Kidney epithelial cell (primary cell): ENCODE data around the gene INHA. TPM values are rescaled to one million over a fixed set of nuclear protein-coding genes. Genes with fewer than 3 reads are reported as not detected.

Source experiments
- DNase-seq: peaks from one replicate; pipeline ENCODE4 v3.0.0-alpha.2; 2010; ENCODE audit warnings: low read depth
- H3K27me3 ChIP-seq: 2 replicates; pipeline ENCODE4 v1.6.0; 2011; ENCODE audit warnings: low read length; ENCODE audit not compliant: control insufficient read depth, insufficient read depth
- H3K36me3 ChIP-seq: 2 replicates; pipeline ENCODE4 v1.5.1; 2011; ENCODE audit warnings: low read length; ENCODE audit not compliant: control insufficient read depth, insufficient read depth
- H3K4me3 ChIP-seq: 2 replicates; pipeline ENCODE4 v1.5.1; 2011; ENCODE audit warnings: low read depth, mild to moderate bottlenecking, control low read depth, low read length
- total RNA-seq: library from RNA; depleted of rRNA; stranded (reverse); fragments of >200 nt; gene quantifications from 2 replicates; pipeline ENCODE4 v1.2.3, GENCODE V29; 2015
- TF ChIP-seq, protein P1 (sequence below): IDR thresholded peaks from 2 replicates; pipeline ENCODE4 v1.5.1; 2011; ENCODE audit warnings: mild to moderate bottlenecking, moderate library complexity, low read length, control low read depth, inconsistent platforms; ENCODE audit not compliant: insufficient read depth, poor library complexity, severe bottlenecking

INHA gene
- total RNA-seq, 1 donor from 2014 or later: not detected

DNA sequence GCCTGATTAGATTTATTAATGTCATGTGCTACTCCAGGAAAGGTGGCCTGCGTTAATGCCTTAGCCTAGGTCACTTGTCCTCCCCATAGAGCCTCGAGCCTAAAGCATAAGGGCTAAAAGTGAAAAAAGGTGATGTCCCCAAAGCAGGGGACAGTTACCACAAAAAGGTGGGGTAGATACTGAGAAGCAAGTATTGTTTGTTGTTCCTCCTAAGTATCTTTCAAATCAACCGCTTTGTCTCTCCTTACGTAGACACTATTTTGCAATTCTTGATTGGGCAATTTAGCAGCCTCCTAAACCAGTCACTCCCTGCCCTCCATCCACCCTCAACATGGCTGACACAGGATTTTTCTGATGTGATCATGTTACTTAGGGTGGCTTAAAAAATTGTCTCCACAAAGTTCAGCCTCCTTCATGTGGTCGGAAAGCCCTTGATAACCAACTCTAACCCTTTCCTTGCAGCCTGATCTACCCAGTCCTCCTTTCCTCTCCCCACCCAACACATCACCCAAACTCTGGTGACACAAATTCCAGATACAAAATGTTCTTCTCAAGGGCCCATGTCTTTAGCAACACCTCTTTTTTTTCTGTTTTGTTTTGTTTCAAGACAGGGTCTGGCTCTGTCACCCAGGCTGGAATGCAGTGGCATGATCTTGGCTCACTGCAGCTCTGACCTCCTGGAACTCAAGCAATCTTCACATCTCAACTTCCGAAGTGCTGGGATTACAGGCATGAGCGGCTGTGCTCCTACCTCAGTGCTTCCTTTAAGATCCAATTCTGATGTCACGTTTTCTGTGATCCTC, 6.9 kb downstream of the INHA start:
- no peaks in the 10 kb centered on the region for H3K27me3 ChIP-seq
- H3K36me3 ChIP-seq: no peaks in the 10 kb centered on the region
- H3K4me3 ChIP-seq: no peak overlapping the region
- no peak for DNase-seq
- TF ChIP-seq, protein P1, sequence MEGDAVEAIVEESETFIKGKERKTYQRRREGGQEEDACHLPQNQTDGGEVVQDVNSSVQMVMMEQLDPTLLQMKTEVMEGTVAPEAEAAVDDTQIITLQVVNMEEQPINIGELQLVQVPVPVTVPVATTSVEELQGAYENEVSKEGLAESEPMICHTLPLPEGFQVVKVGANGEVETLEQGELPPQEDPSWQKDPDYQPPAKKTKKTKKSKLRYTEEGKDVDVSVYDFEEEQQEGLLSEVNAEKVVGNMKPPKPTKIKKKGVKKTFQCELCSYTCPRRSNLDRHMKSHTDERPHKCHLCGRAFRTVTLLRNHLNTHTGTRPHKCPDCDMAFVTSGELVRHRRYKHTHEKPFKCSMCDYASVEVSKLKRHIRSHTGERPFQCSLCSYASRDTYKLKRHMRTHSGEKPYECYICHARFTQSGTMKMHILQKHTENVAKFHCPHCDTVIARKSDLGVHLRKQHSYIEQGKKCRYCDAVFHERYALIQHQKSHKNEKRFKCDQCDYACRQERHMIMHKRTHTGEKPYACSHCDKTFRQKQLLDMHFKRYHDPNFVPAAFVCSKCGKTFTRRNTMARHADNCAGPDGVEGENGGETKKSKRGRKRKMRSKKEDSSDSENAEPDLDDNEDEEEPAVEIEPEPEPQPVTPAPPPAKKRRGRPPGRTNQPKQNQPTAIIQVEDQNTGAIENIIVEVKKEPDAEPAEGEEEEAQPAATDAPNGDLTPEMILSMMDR: no peak

DNA sequence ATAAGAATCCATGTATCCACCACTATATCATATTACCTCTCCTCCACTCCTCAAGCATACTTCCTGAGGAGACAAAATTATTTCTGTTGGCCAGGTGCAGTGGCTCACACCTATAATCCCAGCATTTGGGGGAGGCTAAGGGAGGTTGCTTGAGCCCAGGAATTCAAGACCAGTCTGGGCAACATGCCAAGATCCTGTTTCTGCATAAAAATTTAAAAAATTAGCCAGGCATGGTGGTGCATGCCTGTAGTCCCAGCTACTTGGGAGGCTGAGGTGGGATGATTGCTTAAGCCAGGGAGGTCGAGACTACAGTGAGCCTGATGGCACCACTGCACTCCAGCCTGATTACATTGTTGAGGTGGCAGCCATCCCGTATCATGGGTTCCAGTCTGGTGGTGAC, 9.2 kb downstream of the INHA start:
- Histone ChIP-seq H3K4me3 (no peak overlapping the region), H3K27me3 (no peaks in the 10 kb centered on the region), H3K36me3 (no peaks in the 10 kb centered on the region)
- DNase-seq: no peak
- TF ChIP-seq, protein P1: no peak

DNA sequence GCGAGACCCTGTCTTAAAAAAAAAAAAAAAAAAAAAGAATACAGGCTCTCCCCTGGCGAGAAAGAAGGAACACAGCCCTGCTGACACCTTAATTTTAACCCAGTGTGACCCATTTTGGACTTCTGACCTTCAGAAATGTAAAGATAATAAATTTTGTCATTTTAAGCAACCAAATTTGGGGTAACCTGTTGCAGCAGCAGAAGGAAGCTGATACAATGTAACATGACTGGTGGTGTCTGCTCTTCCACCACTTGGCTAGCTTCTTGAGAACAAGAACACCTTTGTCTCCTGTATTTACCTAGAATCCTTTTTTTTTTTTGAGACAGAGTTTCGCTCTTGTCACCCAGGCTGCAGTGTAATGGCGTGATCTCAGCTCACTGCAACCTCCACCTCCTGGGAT, 19.0 kb downstream of the INHA start:
- Histone ChIP-seq H3K27me3 (no peaks in the 10 kb centered on the region), H3K4me3 (no peak overlapping the region), H3K36me3 (no peaks in the 10 kb centered on the region)
- TF ChIP-seq, protein P1: no peak
- DNase-seq: no peak

DNA sequence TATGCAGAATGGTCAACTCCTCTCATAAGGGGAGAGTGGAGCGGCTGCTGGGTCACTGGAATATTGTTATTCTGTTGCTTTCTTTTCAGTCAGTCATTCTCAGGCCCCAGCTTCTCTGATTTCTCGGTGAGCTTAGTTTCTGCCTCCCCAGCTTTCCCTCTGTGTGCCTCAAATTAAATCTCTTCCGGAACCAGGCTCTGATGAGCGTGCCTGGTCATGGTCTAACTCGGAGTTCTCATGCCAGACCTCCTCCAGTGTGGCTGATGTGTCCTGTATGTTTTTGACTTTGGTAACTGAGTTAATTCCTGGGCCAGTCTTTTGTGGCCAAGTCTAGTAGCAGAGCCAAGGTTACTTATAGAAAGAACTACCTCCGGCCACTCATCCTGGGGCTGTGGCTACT, 20.6 kb downstream of the INHA start:
- DNase-seq: no peak
- TF ChIP-seq, protein P1: no peak

DNA sequence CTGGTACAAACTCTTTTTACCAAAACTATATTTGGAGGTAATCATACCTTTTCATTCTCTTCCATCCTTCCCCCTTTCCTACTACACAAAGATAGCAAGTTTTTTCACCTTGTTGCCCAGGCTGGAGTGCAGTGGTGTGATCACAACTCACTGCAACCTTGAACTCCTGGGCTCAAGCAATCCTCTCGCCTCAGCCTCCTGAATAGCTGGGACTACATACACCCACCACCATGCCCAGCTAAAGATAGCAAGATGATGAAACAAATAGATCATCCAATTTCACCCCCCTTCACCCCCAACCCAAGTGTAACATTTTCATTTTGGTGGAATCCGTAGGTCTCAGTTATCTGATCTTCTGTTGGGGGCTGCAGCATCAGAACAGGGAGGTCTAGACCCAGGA, 21.0 kb downstream of the INHA start:
- no peak for DNase-seq
- Histone ChIP-seq H3K4me3 (no peak overlapping the region), H3K27me3 (no peaks in the 10 kb centered on the region), H3K36me3 (no peaks in the 10 kb centered on the region)
- TF ChIP-seq, protein P1: no peak

More for the DNA sequence above, 20.6 kb downstream of the INHA start:
- H3K27me3 ChIP-seq: no peaks in the 10 kb centered on the region
- H3K36me3 ChIP-seq: no peaks in the 10 kb centered on the region
- H3K4me3 ChIP-seq: no peak overlapping the region

DNA sequence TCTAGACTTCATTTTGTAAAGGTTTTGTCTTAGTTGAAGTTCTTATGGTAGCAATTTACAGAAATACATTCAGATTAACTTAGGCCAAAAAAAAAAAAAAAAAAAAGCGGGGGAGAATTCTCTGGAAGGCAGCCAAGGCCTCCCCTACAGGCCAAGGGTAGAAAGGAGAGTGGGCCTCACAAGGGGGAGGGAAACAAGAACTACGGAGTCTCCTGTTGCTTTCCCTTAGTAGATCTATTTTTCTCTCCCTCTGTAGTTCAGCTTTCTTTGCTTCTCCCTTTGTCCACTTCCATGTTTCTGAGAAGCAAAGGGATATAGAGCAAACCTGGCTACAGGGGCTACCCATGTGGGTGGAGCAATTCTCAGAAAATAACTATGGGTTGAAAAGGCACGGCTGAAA, 23.1 kb downstream of the INHA start:
- Histone ChIP-seq H3K36me3 (no peaks in the 10 kb centered on the region), H3K27me3 (no peaks in the 10 kb centered on the region), H3K4me3 (no peak overlapping the region)
- DNase-seq: no peak
- TF ChIP-seq, protein P1: no peak
